NCI-H526 (cell line): ENCODE measurements around the gene GRHL1.
"Not testable (repeated sequence)": the region's sequence is repeated elsewhere in the genome, so short reads cannot be mapped to it uniquely, and the experiment has no call there.

Source experiments
- DNase-seq, 2 experiments: peaks; one replicate each; lab custom pipeline; 2025; lab: John Stamatoyannopoulos, UW

GRHL1 gene

GRCh38 chr2:10026940-10027569 is 75.6 kb downstream of the GRHL1 start:
- DNase-seq: no peak

- no peak for DNase-seq
Measured at GRCh38 chr2:10027660-10028330, 76.3 kb downstream of the GRHL1 start.

DNA sequence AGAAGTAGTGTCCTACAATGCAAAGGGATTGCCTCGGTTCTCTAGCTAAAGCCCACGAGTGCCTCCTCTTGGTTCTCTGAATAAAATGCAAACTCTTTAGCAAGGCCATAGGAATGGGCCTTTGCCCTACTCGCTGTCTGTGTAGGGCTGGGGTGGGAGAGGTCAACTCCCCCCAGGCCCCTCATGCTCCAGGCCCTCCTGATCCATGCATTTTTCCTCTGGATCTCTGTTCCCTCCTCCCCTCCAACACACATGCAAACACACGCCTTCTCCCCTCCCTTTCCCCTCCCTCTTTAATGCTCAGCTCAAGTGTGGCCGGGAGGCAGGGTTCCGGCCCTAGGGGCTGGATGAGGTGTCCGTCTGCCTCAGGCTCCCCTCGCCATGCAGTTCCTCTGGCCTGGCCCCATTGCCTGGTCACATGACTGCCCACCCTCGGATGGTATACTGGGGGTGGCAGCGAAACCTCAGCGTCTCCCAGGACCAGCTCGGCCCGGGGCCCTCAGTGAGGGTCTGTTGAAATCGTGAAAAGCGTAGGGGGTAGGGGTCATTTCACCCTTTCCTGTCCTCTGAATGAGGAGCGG is 77.0 kb downstream of the GRHL1 start:
- no peak for DNase-seq

DNA sequence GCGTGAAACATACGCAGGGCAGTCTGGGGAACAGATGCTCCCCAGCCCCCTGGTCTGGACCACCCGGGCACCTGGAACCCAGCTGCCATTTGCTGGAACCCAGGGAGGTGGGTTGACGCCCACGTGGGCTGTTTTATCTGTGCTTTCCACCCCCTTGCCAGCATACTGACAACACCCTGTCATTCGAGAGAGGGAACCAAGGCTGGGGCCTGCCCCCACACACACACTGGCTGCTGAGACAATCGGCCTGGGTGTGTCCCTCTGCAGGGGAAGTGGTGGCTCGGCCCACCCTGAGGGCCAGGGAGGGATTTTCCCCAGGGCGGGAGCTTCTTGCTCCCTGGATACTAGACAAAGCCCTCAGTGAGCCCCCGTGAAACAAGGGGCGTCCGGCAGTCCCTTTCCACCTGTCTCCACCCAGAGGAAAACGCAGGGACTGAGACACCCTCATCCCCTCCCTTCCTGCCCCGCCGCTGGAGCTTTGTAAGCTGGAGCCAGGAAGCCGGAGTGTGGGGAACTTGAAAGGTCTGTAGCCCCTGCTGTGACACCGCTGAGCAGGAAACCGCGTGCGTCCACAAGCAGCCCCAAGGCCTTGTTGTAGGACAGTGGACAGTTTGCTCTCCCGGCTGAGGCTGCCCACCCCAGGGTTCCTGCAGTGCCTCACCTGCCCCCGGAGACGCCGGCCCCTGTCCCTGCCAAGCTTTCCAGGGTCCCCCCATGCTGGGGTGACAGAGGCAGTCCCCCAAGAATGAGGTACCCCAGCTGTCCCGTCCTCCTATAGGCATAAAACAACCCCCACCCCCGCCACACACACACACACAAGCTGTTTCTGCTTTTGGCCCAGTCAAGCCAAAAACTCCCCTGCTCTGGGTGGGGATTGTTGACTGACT is 77.7 kb downstream of the GRHL1 start:
- no peak for DNase-seq

- DNase-seq: no peak
Measured at GRCh38 chr2:10029875-10030223, 78.4 kb downstream of the GRHL1 start.

DNA sequence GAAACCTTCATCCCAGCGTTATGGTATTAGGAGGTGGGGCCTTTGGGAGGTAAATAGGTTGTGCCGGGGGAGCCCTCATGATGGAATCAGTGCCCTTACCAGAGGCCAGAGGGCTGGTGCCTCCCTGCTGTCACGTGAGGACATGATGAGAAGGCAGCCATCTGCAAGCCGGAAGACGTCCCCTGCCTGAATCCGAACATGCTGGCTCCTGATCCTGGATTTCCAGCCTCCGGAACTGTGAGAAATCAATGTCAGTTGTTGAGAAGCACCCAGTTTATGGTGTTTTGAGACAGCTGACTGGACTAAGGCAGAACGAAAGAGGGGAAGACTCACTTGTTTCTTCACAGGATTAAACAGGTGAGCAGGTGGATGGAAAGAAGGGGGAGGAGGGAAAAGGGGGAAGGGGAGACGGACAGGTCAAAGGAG is 78.8 kb downstream of the GRHL1 start:
- DNase-seq: peak in 1 of 2 experiments; percentile 55

DNA sequence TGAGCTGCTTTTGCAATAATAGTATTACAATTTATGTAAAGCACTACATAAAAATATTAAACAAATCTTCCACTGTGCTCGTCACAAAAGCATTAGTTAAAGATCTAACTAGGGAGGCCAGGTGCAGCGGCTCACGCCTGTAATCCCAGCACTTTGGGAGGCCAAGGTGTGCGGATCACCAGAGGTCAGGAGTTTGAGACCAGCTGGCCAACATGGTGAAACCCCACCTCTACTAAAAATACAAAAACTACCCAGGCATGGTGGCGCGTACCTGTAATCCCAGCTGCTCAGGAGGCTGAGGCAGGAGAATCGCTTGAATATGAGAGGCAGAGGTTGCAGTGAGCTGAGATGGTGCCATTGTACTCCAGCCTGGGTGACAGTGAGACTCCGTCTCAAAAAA is 79.3 kb downstream of the GRHL1 start:
- DNase-seq: not testable (repeated sequence)

- no peak for DNase-seq
Measured at GRCh38 chr2:10031886-10032745, 80.6 kb downstream of the GRHL1 start.

GRCh38 chr2:10032746-10033105 is 81.2 kb downstream of the GRHL1 start:
- no peak for DNase-seq

GRCh38 chr2:10033251-10034006 is 81.9 kb downstream of the GRHL1 start:
- DNase-seq: no peak

DNA sequence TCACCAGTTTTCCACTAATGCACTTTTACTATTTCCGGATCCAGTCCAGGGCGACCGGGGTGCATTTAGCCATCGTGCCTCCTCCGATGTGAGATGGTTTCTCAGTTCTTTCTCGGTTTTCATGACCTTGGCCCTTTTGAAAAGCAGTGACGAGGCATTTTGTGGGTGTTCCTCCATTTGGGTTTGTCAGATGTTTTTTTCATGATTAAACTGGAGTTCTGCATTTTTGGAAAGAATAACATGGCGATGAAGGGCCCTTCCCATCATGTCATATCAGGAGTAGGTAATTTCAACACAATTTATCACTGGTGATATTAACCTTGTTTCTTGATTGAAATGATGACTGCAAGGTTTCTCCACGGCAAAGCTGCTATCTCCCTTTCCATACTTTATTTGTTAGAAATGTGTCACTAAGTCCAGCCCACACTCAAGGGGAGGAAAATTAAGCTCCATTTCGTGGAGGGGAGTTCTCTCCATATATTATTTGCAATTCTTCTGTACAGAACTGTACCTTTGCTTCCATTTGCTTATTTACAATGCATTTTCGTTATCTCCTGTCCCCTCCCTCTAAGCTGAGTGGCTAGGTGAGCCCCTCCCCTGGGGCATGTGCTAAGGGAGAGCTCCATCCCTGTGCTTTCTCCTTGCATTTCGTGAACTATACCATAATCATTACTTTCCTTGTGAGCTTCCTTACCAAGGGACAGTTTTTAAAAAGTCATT is 83.0 kb downstream of the GRHL1 start:
- no peak for DNase-seq

- DNase-seq: no peak
Measured at GRCh38 chr2:10035053-10035422, 83.5 kb downstream of the GRHL1 start.

- no peak for DNase-seq
Measured at GRCh38 chr2:10035633-10036032, 84.1 kb downstream of the GRHL1 start.

GRCh38 chr2:10036095-10036884 is 84.8 kb downstream of the GRHL1 start:
- DNase-seq: peak in 1 of 2 experiments; percentile 21

GRCh38 chr2:10038123-10038522 is 86.6 kb downstream of the GRHL1 start:
- no peak for DNase-seq

- no peak for DNase-seq
Measured at GRCh38 chr2:10038716-10039115, 87.2 kb downstream of the GRHL1 start.

DNA sequence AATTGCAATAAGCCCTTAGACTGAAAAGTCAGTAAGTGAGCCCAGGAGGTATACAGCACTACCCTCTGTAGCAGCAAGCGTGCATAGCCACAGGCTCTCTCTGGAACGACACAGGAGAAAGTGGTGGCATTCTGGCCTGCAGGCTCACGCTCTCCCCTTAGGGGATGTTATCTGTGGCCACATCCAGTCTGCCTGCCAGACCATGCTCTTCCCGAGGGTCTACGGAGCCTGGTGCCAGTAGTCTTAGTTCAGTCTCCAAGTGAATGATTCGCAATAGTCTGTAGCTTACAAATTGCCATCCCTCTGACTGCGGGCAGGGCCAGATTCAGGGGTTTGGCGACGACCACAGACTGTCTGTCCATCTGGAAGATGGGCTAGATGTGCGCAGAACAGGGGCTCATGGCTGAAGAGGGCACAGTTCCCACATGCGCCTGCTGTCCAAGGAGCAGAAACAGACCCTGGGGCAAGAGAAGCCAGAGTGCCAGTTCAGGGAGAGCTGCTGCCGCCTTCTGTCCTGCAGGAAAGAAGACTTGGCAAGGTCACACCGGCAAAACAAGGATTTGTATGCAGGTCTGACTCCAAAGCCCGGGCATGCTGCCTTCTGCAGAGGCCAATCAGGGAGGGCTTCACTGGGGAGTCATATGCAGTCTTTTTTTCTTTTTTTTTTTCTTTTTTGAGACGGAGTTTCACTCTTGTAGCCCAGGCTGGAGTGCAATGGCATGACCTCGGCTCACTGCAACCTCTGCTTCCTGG is 88.3 kb downstream of the GRHL1 start:
- DNase-seq: no peak

DNA sequence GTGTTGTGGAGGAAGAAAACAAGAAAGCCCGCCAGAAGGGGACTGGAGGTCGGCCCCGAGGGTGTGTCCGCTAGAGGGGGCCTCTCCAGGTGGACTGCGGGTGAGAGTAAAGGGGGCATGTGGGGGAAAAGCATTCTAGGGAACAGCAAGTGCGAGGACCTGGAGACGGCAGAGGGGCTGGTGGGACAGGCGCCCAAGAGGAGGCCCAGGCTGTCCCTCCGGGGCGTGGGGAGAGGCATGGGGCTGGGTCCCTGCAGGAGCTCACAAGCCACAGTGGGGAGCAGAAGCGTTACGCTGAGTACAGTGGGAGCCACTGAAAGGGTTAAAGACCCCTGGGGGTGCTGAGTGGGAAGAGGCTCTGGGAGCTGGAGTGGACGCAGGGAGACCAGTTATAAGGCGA is 90.2 kb downstream of the GRHL1 start:
- no peak for DNase-seq
